ENCODE results near the gene QRFP.

Gene QRFP

DNA sequence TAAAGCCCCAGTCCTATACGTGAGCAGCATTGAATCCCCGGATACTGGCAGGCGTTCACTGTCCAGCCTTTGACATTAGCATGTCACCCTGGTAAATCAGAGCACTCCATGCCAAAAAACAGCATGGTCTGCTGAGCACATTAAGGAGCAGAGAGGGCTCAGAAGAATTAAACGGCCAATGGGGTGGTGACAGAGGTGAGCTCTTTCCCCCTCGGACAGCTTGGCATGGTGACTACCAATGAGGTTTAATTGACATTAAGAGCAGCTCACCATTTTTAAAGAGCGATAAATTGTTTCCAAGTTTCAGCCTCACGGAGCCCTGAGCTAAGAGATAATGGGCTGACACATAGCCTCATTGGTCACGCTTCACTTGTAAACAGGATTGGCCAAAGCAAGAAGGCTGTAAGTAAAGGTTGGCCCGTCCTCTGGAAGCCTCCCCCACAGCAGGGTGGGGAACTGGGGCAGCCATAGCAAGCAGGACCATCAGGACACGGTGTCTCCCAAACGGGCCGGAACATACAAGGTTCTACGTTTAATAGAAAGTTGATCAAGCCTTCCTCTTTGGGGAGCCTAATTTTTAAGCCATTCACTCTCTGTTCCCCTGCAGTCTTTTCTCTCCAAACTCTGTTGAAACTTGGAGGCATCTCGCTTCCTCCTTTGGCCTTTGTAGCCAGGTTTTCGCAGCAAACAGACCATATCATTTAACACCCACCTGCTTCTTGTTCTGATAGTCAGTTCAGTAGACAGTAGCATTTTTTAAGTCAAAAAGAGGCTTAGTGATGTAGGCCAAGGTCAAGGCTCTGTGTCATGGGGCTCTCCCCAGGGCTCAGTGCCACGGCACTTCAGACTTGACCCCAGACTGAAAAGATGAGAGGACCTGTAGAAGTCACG lies 25.9 kb downstream of the QRFP start:
- no peak overlapping the region for H3K4me3 ChIP-seq (ENCODE audit: control insufficient read depth, low read depth, low read length)
- DNase-seq (ENCODE audit: low read depth), result no peak
- TF ChIP-seq, protein P1, sequence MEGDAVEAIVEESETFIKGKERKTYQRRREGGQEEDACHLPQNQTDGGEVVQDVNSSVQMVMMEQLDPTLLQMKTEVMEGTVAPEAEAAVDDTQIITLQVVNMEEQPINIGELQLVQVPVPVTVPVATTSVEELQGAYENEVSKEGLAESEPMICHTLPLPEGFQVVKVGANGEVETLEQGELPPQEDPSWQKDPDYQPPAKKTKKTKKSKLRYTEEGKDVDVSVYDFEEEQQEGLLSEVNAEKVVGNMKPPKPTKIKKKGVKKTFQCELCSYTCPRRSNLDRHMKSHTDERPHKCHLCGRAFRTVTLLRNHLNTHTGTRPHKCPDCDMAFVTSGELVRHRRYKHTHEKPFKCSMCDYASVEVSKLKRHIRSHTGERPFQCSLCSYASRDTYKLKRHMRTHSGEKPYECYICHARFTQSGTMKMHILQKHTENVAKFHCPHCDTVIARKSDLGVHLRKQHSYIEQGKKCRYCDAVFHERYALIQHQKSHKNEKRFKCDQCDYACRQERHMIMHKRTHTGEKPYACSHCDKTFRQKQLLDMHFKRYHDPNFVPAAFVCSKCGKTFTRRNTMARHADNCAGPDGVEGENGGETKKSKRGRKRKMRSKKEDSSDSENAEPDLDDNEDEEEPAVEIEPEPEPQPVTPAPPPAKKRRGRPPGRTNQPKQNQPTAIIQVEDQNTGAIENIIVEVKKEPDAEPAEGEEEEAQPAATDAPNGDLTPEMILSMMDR (IDR thresholded peaks at IDR 0.05; ENCODE audit: control insufficient read depth, insufficient read depth, low read depth, low read length, missing control alignments), result no peak

DNA sequence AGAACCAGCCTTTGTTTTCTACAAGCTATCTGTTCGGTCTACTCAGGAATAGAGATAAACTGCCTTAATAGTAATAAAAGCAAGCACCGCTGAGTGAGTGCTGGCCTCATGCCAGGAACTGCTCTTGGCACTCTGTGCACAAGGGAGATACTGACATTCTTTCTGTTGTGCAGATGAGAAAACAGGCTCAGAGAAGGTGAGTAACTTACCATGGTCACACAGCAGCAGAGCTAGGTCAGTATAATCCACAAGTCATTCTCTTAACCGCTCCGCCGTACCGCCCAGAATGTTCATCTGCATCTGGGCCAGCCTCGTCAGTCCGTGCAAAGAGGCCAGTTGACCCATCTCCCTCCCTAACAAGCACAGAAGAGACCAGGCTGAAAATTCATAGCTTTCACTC lies 27.4 kb downstream of the QRFP start:
- H3K4me3 ChIP-seq (ENCODE audit: control insufficient read depth, low read depth, low read length), result no peak overlapping the region
- DNase-seq (ENCODE audit: low read depth), result no peak
- TF ChIP-seq, protein P1 (IDR thresholded peaks at IDR 0.05; ENCODE audit: control insufficient read depth, insufficient read depth, low read depth, low read length, missing control alignments), result no peak

DNA sequence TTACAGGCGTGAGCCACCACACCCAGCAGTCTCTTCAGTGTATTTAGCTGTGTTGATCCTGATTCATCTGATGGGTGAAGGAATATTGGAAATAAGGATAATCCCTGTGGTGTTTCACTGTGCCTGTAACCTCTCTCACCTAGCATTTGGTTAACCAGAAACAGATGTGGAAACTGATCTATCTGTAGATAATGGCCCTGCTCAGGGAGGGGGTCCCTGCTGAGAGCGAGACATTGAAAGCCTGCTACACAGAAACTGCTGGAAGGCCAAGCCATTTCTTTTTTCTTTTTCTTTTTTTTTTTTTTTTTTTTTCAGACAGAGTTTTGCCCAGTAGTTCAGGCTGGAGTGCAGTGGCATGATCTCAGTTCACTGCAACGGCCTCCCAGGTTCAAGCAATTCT lies 28.4 kb downstream of the QRFP start:
- DNase-seq (ENCODE audit: low read depth), result no peak
- TF ChIP-seq, protein P1 (IDR thresholded peaks at IDR 0.05; ENCODE audit: control insufficient read depth, insufficient read depth, low read depth, low read length, missing control alignments), result no peak
- H3K4me3 ChIP-seq (ENCODE audit: control insufficient read depth, low read depth, low read length), result no peak overlapping the region

DNA sequence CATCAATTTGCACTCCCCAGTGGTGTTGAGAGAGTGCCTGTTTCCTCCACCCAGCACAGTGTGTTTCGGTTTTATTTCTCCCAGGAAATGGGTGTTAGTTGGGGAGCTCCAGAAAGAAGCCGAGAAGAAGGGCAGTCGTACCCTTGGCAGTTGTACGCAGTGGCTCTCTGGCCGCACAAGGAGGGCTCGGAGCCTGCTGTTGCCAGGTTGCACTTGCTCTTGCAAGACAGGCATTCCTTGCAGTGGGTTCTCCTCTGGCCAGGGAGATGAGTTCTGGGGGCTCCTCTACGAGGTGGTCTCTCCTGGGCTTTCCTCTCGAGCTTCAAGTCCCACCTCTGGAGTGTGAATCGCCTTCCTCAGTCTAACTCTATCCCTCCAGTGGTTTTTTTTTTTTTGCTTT lies 29.1 kb downstream of the QRFP start:
- no peak for DNase-seq (ENCODE audit: low read depth)
- TF ChIP-seq, protein P1 (IDR thresholded peaks at IDR 0.05; ENCODE audit: control insufficient read depth, insufficient read depth, low read depth, low read length, missing control alignments), result no peak

DNA sequence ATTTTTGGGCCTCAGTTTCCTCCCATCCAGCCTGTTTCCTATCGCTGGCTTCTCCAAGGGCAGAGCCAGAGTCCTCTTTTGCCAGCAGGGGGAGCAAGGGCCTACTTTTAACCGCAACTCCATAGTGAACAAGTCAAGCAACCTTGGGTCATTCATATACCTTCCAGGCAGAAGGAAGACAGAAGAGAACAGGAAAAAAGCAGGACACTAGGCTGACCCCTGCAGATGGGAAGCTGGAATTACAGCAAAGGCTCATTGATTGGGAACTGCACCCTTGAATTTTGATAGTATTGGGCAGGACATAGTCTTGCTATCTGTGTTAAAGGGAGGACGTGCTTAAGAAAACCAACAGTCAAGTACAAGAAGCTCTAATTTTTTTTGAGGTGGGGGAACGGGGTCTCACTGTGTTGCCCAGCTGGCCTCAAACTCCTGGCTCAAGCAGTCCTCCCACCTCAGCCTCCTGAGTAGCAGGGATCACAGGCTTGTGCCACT lies 30.1 kb downstream of the QRFP start:
- TF ChIP-seq, protein P1 (IDR thresholded peaks at IDR 0.05; ENCODE audit: control insufficient read depth, insufficient read depth, low read depth, low read length, missing control alignments), result peak; percentile 96
- peak; percentile 57 for DNase-seq (ENCODE audit: low read depth)
- no peak overlapping the region for H3K4me3 ChIP-seq (ENCODE audit: control insufficient read depth, low read depth, low read length)

More for the DNA sequence above, 29.1 kb downstream of the QRFP start:
- H3K4me3 ChIP-seq (ENCODE audit: control insufficient read depth, low read depth, low read length), result no peak overlapping the region

DNA sequence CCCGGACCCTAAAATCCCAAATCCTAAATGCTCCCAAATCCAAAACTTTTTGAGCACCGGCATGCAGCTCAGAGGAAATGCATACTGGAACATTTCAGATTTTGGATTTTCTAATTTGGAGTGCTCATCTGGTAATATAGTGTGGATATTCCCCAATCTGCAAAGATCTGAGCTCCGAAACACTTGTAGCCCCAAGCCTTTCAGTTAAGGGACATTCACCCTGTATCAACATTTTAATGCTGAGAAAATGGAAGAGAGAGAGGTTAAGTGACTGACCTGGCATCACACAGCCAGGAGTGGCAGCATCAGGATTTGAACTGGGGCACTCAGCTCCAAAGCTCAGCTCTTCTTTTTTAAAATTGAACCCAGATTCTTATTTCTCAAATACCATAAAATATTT lies 30.7 kb downstream of the QRFP start:
- DNase-seq (ENCODE audit: low read depth), result no peak
- H3K4me3 ChIP-seq (ENCODE audit: control insufficient read depth, low read depth, low read length), result no peak overlapping the region
- TF ChIP-seq, protein P1 (IDR thresholded peaks at IDR 0.05; ENCODE audit: control insufficient read depth, insufficient read depth, low read depth, low read length, missing control alignments), result no peak

Measured in AG09309 (cell line).